Measurements from ENCODE around the gene BRD4.
A peak's percentile ranks its signal among the peaks of the same experiment; 100 is the strongest.
"Not testable (repeated sequence)": the region's sequence is repeated elsewhere in the genome, so short reads cannot be mapped to it uniquely, and the experiment has no call there.

BRD4 gene

DNA sequence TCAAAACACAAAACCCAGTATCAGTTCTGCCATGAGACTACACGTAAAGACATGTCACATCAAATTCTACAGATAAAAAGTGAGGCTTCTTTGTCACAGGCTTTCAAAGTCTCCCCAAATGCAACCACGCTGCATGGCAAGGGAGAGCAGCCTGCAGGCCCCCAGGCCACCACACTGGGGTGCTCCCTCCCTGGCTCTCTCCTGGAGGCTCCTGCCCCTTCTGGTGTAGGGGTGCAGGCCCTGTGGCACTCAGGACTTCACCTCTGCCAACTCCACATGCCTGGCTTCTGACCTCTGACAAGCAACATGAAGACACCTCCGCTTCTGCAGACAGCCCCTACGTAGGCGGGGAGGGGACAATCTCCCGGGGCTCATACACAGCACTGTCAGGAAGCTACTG lies 32.9 kb upstream of the BRD4 start:
- in situ Hi-C loops (cut with MboI; ENCODE audit: low pct_unique_long_range_greater_than_20kb, low sequenced_read_pairs), result no loop called here
- DNase-seq, result no peak

DNA sequence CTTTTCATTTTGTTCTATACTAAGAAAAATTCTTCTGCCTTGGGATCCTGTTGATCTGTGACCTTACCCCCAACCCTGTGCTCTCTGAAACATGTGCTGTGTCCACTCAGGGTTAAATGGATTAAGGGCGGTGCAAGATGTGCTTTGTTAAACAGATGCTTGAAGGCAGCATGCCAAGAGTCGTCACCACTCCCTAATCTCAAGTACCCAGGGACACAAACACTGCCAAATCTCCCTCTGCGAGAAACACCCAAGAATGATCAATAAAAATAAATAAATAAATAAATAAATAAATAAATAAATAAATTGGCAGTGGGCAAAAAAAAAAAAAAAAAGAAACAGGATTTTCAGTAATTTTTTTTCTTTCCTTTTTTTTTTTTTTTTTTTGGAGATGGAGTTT lies 31.5 kb upstream of the BRD4 start:
- DNase-seq; in situ Hi-C loops (cut with MboI; ENCODE audit: low pct_unique_long_range_greater_than_20kb, low sequenced_read_pairs): not testable (repeated sequence)

DNA sequence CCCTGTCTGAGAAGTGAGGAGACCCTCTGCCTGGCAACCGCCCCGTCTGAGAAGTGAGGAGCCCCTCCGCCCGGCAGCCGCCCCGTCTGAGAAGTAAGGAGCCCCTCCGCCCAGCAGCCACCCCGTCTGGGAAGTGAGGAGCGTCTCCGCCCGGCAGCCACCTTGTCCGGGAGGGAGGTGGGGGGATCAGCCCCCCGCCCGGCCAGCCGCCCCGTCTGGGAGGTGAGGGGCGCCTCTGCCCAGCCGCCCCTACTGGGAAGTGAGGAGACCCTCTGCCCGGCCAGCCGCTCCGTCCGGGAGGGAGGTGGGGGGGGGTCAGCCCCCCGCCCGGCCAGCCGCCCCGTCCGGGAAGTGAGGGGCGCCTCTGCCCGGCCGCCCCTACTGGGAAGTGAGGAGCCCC lies 30.7 kb upstream of the BRD4 start:
- in situ Hi-C loops (cut with MboI; ENCODE audit: low pct_unique_long_range_greater_than_20kb, low sequenced_read_pairs); DNase-seq: not testable (repeated sequence)

DNA sequence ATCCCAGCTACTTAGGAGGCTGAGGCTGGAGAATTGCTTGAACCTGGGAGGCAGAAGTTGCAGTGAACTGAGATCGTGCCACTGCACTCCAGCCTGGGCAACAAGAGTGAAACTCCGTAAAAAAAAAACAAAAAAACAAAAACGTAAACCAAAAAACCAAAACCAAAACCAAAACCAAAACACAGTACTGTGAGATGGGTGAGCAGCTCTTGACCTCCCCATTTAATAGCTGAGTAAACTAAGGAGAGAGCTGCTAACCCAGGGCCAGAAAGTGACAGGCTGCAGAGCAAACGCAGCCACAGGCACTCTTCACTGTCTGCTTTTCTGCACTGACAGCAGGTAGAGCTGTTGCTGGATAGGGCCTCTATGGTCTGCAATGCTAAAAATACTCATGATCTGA lies 27.7 kb upstream of the BRD4 start:
- in situ Hi-C loops (cut with MboI; ENCODE audit: low pct_unique_long_range_greater_than_20kb, low sequenced_read_pairs); DNase-seq: not testable (repeated sequence)

DNA sequence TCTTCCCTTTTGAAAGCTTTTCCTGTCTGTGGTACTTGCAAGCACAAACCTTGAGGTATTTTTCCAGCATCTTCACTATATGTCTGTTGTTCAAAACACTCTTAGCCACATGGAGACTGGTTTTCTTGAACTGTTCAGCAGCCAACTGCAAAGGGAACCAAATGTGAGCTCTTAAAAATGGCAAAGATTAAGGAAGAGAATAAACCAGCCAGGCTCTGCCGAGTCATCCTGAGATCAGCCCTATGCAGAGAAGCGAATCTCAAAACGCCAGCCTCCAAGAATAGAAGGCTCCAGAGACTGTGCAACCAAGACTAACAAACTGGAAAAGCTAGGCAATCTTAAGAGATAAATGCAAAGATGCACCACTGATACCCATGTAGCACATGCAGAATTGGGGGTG lies 26.6 kb upstream of the BRD4 start:
- in situ Hi-C loops (cut with MboI; ENCODE audit: low pct_unique_long_range_greater_than_20kb, low sequenced_read_pairs), result no loop called here
- no peak for DNase-seq

DNA sequence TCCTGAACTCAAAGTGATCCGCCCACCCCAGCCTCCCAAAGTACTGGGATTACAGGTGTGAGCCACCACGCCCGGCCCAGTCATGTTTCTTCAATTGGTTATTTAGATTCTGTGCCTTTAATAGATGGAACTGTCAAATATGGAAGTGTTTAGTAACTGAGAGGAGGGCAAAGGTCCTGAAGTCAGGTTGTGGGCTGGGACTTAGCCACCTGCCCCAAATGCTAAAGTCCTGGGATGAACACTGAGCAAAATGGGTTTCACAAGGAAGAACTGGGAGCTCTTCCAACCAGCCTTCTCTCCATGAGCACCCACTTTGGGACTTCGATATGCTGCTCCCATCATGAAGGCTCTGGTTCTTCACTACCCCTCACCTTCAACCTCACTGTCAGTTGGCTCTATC lies 25.6 kb upstream of the BRD4 start:
- in situ Hi-C loops (cut with MboI; ENCODE audit: low pct_unique_long_range_greater_than_20kb, low sequenced_read_pairs), result no loop called here
- no peak for DNase-seq

DNA sequence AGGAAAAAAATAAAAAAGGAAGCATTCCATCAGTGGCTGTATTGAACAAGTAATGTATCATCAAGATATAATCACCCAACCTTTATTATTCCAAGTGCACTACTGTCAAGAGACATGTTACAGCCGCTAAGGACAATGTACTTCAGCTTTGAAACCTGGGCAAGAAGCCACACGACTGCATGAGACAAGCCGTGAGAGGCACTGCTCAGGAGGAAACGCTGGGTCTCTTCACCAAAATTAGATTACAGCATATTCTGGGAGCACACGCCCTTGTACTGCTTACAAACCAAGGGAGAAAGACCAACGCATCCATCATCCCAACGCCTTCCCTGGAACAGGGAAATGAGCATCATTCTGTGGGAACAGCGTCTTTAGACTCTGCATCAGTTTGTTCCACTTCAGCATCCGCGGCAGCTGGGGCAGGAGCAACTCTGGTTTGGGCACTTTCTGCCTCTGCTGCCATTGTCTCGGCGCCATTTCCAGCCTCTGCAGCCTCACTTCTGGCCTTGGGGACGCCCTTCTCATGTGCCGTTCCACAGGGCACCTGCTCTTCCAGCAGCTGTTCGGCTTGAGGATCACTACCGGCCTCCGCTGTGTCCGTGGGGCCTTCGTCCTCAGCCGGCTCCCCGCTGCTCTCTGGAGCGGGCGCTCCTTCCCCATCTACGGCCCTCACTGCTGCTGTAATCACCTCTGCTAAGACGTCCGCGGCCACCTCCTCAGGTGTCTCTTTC lies 22.4 kb upstream of the BRD4 start:
- in situ Hi-C loops (cut with MboI; ENCODE audit: low pct_unique_long_range_greater_than_20kb, low sequenced_read_pairs), result no loop called here
- no peak for DNase-seq

DNA sequence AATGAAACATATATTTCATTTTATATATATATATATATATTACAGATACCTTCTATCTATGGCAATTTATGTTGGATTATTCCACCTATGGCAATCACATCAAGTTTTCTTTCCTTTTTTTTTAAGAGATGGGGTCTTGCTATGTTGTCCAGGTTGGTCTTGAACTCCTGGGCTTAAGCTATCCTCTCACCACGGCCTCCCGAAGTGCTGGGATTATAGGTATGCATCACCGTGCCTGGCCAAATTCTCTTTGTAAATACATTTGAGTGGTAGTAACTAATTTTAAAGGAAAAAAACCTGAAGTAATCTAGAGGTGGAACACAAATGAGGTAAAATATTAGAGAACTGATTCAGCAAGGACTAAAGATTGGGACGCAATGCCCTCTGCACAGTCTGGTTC lies 21.6 kb upstream of the BRD4 start:
- in situ Hi-C loops (cut with MboI; ENCODE audit: low pct_unique_long_range_greater_than_20kb, low sequenced_read_pairs), result no loop called here

DNA sequence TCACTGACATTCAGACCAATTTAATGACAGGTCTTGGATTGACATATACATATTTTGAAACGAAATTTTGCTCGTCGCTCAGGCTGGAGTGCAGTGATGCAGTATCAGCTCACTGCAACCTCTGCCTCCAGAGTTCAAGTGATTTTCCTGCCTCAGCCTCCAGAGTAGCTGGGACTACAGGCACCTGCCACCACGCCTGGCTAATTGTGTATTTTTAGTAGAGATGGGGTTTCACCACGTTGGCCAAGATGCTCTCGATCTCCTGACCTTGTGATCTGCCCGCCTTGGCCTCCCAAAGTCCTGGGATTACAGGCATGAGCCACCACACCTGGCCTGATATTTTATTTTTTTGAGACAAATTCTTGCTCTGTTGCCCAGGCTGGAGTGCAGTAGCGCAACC lies 20.2 kb upstream of the BRD4 start:
- in situ Hi-C loops (cut with MboI; ENCODE audit: low pct_unique_long_range_greater_than_20kb, low sequenced_read_pairs); DNase-seq: not testable (repeated sequence)

More for the DNA sequence above, 21.6 kb upstream of the BRD4 start:
- DNase-seq, result no peak

DNA sequence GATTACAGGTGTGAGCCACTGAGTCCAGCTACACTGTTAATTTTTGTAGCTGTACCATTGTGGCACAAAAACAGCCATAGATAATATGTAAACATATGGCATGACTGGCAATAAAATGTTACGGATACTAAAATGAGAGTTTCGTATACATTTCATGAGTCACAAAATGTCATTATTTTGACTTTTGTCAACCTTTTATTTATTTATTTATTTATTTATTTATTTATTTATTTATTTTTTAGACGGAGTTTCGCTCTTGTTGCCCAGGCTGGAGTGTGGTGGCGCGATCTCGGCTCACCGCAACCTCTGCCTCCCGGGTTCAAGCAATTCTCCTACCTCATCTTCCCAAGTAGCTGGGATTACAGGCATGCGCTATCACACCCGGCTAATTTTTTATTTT lies 9.0 kb upstream of the BRD4 start:
- in situ Hi-C loops (cut with MboI; ENCODE audit: low pct_unique_long_range_greater_than_20kb, low sequenced_read_pairs); DNase-seq: not testable (repeated sequence)

DNA sequence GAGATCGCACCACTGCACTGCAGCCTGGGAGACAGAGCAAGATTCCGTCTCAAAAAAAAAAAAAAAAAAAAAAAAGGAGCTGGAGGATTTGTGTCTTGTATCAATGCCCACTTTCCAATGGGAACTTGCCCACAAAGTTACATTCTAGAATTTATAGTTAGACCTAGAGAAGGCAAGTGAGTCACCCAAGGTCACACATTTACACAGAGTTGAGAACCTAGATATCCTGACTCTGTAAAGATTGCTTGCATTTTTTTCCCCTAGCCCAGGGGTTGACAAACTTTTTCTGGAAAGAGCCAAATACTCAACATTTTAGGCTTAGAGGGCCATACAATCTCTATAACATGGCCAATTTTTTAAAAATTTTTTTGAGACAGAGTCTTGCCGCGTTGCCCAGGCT lies 7.7 kb upstream of the BRD4 start:
- in situ Hi-C loops (cut with MboI; ENCODE audit: low pct_unique_long_range_greater_than_20kb, low sequenced_read_pairs), result no loop called here
- DNase-seq, result no peak

DNA sequence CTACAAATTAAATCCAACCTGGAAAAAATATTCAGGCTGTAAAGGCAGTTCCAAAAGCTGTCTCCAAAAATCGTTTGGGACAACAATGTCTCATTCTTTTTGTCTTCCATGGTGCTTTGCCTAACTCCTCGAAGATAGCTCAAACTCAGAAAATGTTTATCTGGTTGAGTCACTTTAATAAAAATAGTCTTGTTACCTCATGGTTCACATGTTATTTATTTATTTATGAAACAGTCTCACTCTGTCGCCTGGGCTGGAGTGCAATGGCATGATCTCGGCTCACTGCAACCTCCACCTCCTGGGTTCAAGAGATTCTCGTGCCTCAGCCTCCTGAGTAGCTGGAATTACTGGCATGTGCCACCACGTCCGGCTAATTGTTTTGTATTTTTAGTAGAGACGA lies 4.9 kb upstream of the BRD4 start:
- in situ Hi-C loops (cut with MboI; ENCODE audit: low pct_unique_long_range_greater_than_20kb, low sequenced_read_pairs), result no loop called here
- no peak for DNase-seq

DNA sequence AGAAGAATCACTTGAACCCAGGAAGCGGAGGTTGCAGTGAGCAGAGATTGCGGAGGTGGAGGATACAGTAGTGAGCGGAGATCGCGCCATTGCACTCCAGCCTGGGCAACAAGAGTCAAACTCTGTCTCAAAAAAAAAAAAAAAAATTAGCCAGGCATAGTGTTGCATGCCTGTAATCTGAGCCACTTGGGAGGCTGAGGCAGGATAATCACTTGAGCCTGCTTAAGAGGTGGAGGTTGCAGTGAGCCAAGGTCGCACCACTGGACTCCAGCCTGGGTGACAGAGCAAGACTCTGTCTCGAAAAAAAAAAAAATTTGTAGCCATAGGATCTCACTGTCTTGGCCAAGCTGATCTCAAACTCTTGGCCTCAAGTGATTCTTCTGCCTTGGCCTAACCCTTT lies 3.7 kb upstream of the BRD4 start:
- in situ Hi-C loops (cut with MboI; ENCODE audit: low pct_unique_long_range_greater_than_20kb, low sequenced_read_pairs), result not testable (repeated sequence)

DNA sequence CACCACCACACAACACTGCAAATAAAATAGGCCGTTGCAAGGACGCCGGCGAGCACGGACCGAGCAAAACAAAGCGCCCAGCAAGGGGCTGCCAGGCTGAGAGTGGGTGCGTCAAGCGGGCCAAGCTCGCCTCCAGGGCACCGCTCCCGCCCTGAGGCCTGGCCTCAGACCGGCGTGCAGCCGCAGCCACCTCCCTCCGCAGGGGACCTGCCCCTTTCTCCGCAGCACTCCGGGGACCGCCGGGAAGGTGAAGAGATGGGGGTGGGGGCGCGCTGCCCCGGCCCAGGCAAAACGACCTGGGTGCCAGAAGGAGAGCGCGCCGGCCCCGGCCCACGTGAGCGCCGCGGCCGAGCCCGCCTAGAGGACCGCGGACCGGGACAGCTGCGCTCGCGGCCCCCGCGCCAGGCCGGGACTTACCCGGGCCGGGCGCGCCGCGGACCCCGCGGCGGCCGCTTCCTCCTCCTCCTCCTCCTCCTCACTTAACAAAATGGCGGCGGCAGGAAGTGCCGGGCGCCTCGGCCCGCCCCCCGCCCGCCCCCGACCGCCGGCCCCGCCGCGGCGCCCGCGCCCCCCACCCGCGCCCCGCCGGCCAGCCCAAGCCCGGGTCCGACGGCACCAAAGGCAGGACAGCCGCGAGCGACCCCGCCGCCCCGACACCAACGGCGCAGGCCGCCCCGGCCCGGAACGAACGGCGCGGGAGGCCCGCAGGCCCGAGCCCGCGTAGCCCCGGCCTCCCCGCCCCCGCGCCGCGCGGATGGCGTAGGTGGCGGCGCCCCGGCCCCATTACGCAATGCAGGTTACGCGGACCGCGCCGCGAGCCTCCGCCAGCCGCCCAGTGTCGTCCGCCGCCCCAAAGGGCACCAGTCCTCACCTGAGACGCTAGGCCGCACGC lies 674 bp downstream of the BRD4 start:
- in situ Hi-C loops (cut with MboI; ENCODE audit: low pct_unique_long_range_greater_than_20kb, low sequenced_read_pairs), result no loop called here
- peak; percentile 40 for DNase-seq

More for the DNA sequence above, 3.7 kb upstream of the BRD4 start:
- DNase-seq, result not testable (repeated sequence)

DNA sequence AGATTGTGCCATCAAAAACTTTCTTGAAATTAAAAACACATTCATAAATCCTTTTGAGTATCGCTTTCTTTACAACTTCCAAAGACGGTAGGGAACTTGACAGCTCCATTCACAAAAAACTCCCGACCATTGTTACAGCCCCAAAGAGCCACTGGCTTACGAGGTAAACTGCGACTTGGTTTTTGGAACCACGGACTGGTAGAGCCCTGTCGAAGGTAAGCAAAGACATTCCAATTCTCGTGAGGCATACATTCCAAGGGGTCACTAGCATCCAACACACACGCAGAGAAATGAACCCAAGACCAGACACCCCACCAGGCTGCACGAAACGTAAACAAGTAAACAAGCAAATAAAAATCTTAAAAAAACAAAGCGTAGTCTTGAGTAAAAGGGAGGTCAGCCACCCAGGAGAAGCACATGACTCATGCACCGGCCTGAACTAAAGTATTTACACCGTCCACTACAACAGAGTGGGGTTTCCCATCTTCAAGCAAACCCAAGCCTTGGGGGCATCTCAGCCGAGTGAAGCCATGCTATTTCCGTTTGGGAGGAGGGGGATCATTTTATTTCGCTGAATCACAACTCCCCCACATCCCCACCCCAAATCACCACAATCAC lies 1.4 kb downstream of the BRD4 start:
- in situ Hi-C loops (cut with MboI; ENCODE audit: low pct_unique_long_range_greater_than_20kb, low sequenced_read_pairs), result no loop called here
- DNase-seq, result no peak

DNA sequence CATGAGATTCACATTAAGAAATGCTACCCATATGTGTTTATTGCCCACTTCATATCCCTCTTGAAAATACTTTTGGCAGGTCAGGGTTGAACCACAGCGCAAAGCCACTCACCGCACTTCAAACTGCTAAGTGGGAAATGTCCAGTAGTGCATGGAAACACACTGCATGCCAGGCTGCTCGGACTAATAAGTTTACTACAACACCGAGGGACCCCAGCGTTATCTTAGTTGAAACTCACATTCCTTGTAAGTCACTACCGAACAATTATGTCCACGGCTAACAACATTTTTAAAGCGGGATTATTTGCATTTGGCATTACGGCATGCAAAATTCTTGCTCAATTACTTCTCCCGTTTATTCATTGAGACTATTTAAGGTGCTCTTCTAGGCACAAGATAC lies 4.0 kb downstream of the BRD4 start:
- in situ Hi-C loops (cut with MboI; ENCODE audit: low pct_unique_long_range_greater_than_20kb, low sequenced_read_pairs), result no loop called here
- DNase-seq, result no peak

DNA sequence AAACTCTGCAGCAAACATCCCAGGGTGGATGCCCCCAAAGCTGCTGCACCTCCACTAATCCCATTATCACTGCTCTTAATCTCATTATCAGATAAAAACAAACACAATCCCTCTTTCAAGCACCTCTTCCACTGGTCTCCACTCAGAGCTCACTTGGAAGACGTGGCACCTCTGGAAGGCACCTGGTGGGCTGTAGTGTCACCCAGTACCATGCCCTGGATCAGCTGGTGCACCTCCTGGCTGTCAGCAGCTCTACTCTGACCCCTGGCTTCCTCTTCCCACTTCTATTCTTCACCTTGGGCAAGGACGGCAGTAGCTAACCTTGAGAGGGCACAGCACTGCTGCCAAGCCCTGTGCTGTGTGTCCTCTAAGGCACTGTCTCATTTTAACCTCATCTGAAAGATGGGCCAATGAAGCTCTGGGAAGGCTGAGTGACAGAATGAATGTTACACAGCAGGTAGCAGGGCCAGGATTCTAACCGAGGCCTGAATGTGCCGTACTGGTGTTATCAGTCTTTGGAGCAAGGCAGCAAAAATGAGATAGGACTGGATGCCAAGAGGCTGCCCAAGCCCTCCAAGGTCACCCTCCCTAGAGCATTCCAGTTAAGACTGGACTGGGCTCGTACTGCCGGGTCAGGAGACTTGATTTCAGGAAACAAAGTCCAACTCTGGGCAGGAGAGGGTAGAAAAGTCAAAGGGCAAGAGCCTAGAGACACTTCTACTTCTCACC lies 7.4 kb downstream of the BRD4 start:
- in situ Hi-C loops (cut with MboI; ENCODE audit: low pct_unique_long_range_greater_than_20kb, low sequenced_read_pairs), result no loop called here
- DNase-seq, result no peak

DNA sequence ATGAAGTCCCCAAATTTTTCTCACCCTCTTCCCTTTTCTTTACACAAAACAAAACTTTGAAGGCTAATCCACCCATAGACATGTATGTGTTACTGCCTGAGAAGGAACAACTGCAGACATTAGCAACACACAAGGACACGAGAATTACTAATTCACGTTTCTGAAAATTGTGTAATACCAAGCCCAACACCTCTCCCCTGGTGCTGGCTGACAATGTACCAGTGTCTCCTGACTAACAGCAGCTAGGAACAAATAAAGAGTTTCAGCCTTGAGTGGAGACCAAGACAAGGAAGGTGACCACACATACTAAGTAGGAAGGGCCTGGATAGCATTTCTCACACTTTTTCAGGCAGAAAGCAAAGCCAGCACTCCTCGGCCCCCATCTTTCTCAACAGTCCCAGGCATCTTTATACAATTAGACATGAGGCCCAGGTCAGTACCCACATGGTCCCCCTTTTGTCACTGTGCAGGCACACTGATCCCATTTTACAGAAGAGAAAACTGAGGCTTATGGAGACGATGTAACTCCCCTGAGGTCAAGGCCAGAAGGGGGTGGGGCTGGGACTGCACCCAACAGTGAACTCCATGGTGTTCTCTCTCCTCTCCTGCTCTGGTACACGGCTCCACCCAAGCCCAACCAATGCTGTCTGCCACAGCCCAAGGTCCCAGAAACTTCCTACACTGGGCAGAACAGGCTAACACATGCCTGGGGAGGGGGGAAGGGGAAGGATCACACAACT lies 8.7 kb downstream of the BRD4 start:
- in situ Hi-C loops (cut with MboI; ENCODE audit: low pct_unique_long_range_greater_than_20kb, low sequenced_read_pairs), result no loop called here

DNA sequence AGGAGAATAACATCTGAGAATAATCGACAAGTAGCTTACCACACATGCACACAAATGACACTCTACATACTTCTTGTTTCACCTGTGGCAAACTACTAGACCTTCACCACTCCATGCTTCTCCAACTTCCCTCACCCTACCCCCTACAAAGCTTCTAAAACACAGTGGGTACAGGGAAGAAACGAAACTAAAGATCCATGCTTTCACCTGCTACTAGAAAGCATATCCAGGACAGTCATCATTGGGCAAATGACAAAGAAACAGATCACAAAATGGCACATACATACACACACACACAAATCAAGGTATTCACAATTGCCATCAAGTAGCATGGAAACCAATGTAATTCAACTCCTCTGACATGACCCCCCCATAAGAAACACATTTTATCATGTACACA lies 10.6 kb downstream of the BRD4 start:
- in situ Hi-C loops (cut with MboI; ENCODE audit: low pct_unique_long_range_greater_than_20kb, low sequenced_read_pairs), result no loop called here
- no peak for DNase-seq

More for the DNA sequence above, 8.7 kb downstream of the BRD4 start:
- no peak for DNase-seq

Data from KBM-7 (cell line).